Nephron (organoid): Measurements from ENCODE around the gene PRICKLE2.

Experiments used
- H3K27ac Mint-ChIP-seq, 3 experiments: 2 replicates each; pipeline ENCODE4 v1.8.0; 2020; ENCODE audit warnings: mixed read lengths in 3 of 3, mild to moderate bottlenecking in 2 of 3, moderate library complexity in 1 of 3
- H3K27me3 Mint-ChIP-seq: 2 replicates; pipeline ENCODE4 v1.8.0; 2021; ENCODE audit warnings: low read depth, mild to moderate bottlenecking, moderate library complexity, mixed read lengths
- H3K36me3 Mint-ChIP-seq: 2 replicates; pipeline ENCODE4 v1.8.0; 2020; ENCODE audit warnings: low read depth, mixed read lengths
- H3K4me1 Mint-ChIP-seq: 2 replicates; pipeline ENCODE4 v1.8.0; 2020; ENCODE audit warnings: mixed read lengths
- H3K4me3 Mint-ChIP-seq, 3 experiments: 2 replicates each; pipeline ENCODE4 v1.8.0; 2020; ENCODE audit warnings: mild to moderate bottlenecking in 3 of 3, mixed read lengths in 3 of 3, moderate library complexity in 2 of 3
- H3K9me3 Mint-ChIP-seq: 2 replicates; pipeline ENCODE4 v1.8.0; 2020; ENCODE audit warnings: mixed read lengths
- TF ChIP-seq, protein P1 (sequence below), 3 experiments: fragments of 200-600 bp; sonication (generic); IDR thresholded peaks; one replicate each; pipeline ENCODE4 v1.5.0; 2021; ENCODE audit warnings: antibody characterized with exemption in 3 of 3; ENCODE audit not compliant: unreplicated experiment in 3 of 3

Gene PRICKLE2

DNA sequence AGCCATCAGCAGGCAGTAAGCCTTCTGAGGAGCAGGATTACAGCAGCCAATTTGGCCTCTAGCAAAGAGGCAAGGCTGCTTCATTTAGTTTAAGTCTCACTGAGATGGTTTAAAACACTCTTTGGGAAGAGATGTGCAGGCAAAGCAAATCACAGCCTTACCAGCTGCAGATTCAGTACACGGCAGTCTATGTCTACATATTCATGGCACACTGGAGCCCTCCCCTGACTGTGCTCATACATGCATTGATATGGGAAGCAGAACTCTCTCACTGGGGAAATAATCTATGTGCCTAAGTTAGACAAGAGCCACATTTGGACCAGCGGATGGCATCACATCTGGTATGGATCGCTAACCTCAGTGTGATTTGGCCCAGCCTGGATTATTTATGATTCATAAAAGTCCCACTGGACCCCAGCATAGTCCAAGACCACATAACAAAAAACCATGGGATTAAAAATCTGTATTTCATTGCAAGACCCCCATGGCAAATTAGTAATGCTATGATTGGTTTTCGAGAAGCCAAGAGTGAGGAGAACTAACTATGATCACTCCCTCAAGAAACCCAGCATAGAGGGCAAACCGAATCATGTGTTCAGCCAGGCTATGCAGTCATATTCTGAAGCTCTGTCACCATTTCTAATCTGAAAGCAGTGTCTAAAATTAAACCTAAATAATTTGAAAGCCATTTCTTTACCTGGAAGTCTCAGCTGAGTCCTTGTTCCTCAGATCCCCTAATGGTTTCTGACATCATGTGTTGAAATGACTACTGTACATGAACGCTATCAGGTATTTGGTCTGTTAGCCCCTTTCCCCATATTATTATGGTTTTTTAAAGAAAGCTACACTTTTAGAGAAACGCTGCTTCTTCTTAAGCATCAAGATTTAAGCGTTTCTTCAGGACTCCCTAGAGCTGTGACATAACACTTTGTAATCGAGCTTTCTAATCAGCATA is 1.2 kb downstream of the PRICKLE2 start:
- H3K27ac Mint-ChIP-seq, result peak overlapping the region; percentile 95 to 98 (median 96)
- H3K36me3 Mint-ChIP-seq, result no peaks in the 10 kb centered on the region
- no peaks in the 10 kb centered on the region for H3K9me3 Mint-ChIP-seq
- peaks cover 80% of the 10 kb centered on the region for H3K4me1 Mint-ChIP-seq
- H3K27me3 Mint-ChIP-seq, result no peaks in the 10 kb centered on the region
- TF ChIP-seq, protein P1, sequence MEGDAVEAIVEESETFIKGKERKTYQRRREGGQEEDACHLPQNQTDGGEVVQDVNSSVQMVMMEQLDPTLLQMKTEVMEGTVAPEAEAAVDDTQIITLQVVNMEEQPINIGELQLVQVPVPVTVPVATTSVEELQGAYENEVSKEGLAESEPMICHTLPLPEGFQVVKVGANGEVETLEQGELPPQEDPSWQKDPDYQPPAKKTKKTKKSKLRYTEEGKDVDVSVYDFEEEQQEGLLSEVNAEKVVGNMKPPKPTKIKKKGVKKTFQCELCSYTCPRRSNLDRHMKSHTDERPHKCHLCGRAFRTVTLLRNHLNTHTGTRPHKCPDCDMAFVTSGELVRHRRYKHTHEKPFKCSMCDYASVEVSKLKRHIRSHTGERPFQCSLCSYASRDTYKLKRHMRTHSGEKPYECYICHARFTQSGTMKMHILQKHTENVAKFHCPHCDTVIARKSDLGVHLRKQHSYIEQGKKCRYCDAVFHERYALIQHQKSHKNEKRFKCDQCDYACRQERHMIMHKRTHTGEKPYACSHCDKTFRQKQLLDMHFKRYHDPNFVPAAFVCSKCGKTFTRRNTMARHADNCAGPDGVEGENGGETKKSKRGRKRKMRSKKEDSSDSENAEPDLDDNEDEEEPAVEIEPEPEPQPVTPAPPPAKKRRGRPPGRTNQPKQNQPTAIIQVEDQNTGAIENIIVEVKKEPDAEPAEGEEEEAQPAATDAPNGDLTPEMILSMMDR (IDR thresholded peaks at IDR 0.05; ENCODE audit: unreplicated experiment in 3 of 3), result peak in 1 of 3 experiments; percentile 13
- H3K4me3 Mint-ChIP-seq, result peak overlapping the region; percentile 76 to 87 (median 86)

DNA sequence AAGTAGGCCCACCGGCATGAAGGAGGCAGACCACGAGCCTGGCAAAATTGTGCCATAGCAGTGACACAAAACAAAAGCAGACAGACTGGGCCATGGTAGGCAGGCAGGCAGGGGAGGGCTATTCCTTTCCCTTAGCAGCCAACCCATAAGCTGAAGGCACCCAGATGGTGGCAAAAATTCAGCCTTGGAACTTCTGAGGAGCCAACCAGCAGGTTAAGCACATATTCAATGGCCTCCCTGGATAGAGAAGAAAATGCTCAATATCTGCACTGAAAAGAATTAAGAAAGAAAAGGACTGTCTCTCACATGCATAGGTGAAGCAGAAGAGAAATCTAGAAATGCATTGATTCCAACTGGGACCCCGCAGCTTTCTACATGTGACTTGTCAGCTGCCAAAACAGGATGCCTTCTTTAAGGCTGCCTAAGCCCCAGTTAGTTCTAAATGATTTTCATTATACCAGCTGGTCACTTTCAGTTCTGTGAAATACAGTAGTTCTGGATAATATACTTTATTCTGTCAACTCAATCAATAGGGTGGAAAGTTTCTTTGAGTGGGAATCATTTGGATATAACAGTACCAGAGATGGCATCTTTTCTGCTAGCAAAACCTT is 2.7 kb downstream of the PRICKLE2 start:
- Mint-ChIP-seq H3K27ac (peak overlapping the region; percentile 10 to 98 (median 37)), H3K36me3 (no peaks in the 10 kb centered on the region), H3K9me3 (no peaks in the 10 kb centered on the region), H3K4me3 (peak overlapping the region; percentile 12 to 87 (median 66)), H3K4me1 (peaks cover 88% of the 10 kb centered on the region), H3K27me3 (no peaks in the 10 kb centered on the region)
- TF ChIP-seq, protein P1 (IDR thresholded peaks at IDR 0.05; ENCODE audit: unreplicated experiment in 3 of 3), result no peak

DNA sequence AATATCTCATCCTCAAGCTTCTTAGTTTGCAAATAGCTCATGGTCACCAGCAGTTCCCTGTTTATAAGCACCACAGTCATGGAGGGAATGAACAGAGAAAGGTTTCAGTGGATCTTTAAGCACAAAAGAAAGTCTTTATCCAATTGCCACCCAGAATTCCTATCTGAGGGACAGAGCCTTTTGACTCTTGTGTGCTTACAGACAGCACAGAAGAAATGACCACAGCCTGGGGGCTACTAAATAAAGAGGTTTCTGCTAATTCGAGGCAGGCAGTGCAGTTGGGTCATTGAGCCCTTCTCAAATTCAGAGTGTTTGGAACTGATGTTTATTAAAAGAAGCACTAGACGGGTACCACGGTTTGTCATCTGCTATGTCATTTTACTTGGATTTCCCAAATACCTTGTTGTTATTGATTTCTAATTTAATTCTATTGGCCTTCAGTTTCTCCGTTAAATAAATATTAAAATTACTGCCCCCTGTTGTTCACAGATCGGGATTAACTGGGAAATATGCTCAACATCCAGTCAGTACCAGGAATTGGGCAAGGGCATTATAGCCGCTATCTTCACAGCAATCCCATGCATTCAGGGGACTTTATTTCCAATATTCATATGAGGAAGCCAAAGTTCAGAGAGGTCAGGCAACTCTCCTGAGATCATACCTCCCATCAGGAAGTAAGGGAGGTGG is 3.6 kb downstream of the PRICKLE2 start:
- H3K4me1 Mint-ChIP-seq, result peaks cover 87% of the 10 kb centered on the region
- H3K4me3 Mint-ChIP-seq, result peak overlapping the region in 2 of 3 experiments; percentile 7 to 87
- no peaks in the 10 kb centered on the region for H3K9me3 Mint-ChIP-seq
- no peaks in the 10 kb centered on the region for H3K36me3 Mint-ChIP-seq
- H3K27me3 Mint-ChIP-seq, result no peaks in the 10 kb centered on the region
- H3K27ac Mint-ChIP-seq, result peak overlapping the region; percentile 71 to 98 (median 80)
- TF ChIP-seq, protein P1 (IDR thresholded peaks at IDR 0.05; ENCODE audit: unreplicated experiment in 3 of 3), result no peak

DNA sequence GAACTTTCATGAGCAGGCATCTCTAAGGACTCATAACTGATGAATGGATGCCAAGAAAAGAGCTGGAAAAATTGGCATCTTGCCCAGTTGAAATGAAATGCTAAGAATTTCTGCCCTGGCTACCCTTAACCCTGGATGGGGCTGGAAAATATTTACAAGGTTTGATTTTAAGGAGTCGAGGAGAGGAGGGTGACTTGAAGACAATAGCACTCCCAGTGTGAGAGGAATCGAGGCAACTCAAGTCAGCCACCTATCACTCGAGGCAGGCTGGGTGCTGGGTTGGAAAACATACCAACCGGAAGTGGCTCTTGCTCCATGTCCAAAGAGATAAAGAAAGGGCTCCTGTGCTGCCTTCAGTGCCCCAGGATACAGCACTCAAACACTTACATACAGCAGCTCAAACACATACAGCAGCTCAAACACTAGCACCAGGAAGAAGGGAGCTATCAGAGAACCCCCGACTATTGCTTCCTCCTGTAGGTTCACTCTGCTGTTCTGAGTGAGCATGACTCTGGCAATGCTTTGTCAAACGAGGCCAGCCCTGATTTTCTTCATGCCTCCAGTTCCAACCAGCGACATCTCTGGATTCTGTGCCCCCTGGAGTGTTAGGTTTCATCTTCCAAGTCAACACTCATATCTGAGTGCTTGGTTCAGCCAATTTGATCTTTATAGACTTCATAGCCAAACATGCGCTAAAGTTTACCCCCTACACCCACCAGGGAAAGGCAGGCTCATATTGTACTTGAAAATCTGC is 4.9 kb downstream of the PRICKLE2 start:
- H3K27me3 Mint-ChIP-seq, result no peaks in the 10 kb centered on the region
- peak overlapping the region in 2 of 3 experiments; percentile 48 to 60 for H3K4me3 Mint-ChIP-seq
- TF ChIP-seq, protein P1 (IDR thresholded peaks at IDR 0.05; ENCODE audit: unreplicated experiment in 3 of 3), result no peak
- H3K9me3 Mint-ChIP-seq, result no peaks in the 10 kb centered on the region
- H3K4me1 Mint-ChIP-seq, result peaks cover 88% of the 10 kb centered on the region
- no peaks in the 10 kb centered on the region for H3K36me3 Mint-ChIP-seq
- peak overlapping the region; percentile 71 to 98 (median 80) for H3K27ac Mint-ChIP-seq

DNA sequence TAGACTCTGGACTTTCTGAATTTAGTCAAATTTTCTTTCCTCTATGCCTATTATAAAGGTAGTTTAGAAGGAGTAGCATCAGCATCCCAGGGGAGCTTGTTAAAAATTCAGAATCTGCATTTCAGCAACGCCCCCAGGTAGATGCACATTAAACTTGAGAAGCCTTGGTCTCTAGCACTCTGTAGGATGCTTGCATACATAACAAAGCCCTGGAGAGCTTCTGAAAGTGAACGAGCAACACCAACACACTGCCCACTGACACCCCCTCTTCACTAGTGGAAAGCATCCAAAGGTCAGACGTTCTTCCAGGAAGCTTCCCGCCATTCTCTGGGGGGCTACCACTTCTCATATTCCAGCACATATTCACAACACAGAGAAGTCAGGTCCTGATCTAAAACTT is 6.5 kb downstream of the PRICKLE2 start:
- no peak overlapping the region for H3K4me3 Mint-ChIP-seq
- H3K27me3 Mint-ChIP-seq, result no peaks in the 10 kb centered on the region
- no peaks in the 10 kb centered on the region for H3K36me3 Mint-ChIP-seq
- peak overlapping the region; percentile 7 to 98 (median 80) for H3K27ac Mint-ChIP-seq
- H3K9me3 Mint-ChIP-seq, result no peaks in the 10 kb centered on the region
- peaks cover 92% of the 10 kb centered on the region for H3K4me1 Mint-ChIP-seq
- TF ChIP-seq, protein P1 (IDR thresholded peaks at IDR 0.05; ENCODE audit: unreplicated experiment in 3 of 3), result no peak
